ENCODE results near the gene ZNF398. TPM values are rescaled to one million over a fixed set of nuclear protein-coding genes. Genes with fewer than 3 reads are reported as not detected.
"Not testable (repeated sequence)": the region's sequence is repeated elsewhere in the genome, so short reads cannot be mapped to it uniquely, and the experiment has no call there.

Gene ZNF398
- total RNA-seq, 1 donor from 2014 or later, result 14.2 TPM

DNA sequence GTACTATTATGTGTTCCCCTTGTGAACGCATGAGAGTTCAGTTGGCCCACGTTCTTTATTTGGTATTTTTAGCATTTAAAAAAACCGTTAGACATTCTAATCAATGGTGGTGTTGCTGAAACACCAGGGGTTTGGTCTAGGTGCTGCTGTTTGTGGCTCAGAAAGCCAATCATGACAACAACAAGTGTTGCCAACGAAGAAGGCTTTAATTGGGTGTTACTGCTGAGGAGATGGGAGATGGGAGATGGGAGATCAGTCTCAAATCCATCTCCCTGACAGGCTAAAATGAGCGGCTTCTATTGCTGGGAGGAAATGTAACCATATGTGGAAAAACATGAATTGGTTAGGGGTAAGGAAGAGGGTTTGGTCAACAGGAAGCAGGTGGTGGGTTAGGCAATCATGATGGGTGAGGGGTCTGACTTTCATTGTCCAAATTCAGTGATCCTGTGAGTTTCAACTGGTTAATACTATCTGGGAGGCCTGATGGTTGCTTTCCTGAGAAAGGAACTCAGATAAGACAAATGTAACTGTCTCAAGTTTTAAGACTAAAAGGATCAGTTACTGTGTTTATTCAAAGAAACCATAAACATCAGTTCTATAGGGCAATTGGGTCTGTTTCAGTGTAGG lies 16.6 kb upstream of the ZNF398 start:
- no peaks in the 10 kb centered on the region for H3K27me3 ChIP-seq (ENCODE audit: control insufficient read depth, insufficient read depth, low read length)
- no peaks in the 10 kb centered on the region for H3K36me3 ChIP-seq (ENCODE audit: control insufficient read depth, insufficient read depth, low read length)
- H3K4me3 ChIP-seq (ENCODE audit: low read depth, low read length), result no peak overlapping the region
- TF ChIP-seq, protein P1, sequence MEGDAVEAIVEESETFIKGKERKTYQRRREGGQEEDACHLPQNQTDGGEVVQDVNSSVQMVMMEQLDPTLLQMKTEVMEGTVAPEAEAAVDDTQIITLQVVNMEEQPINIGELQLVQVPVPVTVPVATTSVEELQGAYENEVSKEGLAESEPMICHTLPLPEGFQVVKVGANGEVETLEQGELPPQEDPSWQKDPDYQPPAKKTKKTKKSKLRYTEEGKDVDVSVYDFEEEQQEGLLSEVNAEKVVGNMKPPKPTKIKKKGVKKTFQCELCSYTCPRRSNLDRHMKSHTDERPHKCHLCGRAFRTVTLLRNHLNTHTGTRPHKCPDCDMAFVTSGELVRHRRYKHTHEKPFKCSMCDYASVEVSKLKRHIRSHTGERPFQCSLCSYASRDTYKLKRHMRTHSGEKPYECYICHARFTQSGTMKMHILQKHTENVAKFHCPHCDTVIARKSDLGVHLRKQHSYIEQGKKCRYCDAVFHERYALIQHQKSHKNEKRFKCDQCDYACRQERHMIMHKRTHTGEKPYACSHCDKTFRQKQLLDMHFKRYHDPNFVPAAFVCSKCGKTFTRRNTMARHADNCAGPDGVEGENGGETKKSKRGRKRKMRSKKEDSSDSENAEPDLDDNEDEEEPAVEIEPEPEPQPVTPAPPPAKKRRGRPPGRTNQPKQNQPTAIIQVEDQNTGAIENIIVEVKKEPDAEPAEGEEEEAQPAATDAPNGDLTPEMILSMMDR (IDR thresholded peaks at IDR 0.05; ENCODE audit: insufficient read depth, low read length, poor library complexity, severe bottlenecking), result no peak
- DNase-seq (ENCODE audit: low read depth), result no peak

DNA sequence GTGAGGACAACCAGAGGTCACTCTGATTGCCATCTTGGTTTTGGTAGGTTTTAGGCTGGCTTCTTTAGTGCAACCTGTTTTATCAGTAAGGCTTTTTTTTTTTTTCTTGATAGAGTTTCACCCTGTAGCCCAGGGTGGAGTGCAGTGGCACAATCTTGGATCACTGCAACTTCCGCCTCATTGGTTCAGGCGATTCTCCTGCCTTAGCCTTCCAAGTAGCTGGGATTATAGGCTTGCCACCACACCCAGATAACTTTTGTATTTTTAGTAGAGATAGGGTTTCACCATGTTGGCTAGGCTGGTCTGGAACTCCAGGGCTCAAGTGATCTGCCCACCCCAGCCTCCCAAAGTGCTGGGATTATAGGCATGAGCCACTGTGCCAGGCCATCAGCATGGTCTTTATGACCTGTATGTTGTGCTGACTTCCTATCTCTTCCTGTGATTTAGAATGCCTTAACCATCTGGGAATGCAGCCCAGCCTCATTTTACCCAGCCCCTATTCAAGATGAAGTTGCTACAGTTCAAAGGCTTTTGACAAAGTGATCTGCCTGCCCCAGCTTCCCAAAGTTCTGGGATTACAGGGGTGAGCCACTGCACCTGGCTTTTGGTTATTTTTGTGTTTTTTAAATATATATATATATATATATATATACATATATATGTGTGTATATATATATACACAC lies 14.1 kb upstream of the ZNF398 start:
- TF ChIP-seq, protein P1 (IDR thresholded peaks at IDR 0.05; ENCODE audit: insufficient read depth, low read length, poor library complexity, severe bottlenecking), result no peak
- no peak for DNase-seq (ENCODE audit: low read depth)
- Histone ChIP-seq H3K4me3 (ENCODE audit: low read depth, low read length) (no peak overlapping the region), H3K27me3 (ENCODE audit: control insufficient read depth, insufficient read depth, low read length) (no peaks in the 10 kb centered on the region), H3K36me3 (ENCODE audit: control insufficient read depth, insufficient read depth, low read length) (no peaks in the 10 kb centered on the region)

DNA sequence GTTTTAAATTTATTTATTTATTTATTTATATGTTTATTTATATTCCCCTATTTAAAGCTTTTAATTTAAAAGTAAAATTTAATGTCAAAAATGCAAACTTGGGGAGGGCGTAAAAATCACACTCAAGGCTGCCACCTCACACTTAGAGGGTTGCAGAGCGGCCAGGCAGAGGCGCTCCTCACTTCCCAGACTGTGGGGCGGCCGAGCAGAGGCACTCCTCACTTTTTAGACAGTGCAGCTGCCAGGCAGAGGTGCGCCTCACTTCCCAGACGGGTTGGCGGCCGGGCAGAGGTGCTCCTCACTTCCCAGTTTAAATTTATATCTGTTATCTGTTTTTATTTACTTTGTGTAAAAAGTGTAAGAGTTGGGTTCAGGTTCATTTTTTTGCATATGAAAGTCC lies 11.1 kb upstream of the ZNF398 start:
- H3K27me3 ChIP-seq (ENCODE audit: control insufficient read depth, insufficient read depth, low read length), result no peaks in the 10 kb centered on the region
- TF ChIP-seq, protein P1 (IDR thresholded peaks at IDR 0.05; ENCODE audit: insufficient read depth, low read length, poor library complexity, severe bottlenecking), result no peak
- H3K4me3 ChIP-seq (ENCODE audit: low read depth, low read length), result no peak overlapping the region
- DNase-seq (ENCODE audit: low read depth), result no peak
- H3K36me3 ChIP-seq (ENCODE audit: control insufficient read depth, insufficient read depth, low read length), result no peaks in the 10 kb centered on the region

DNA sequence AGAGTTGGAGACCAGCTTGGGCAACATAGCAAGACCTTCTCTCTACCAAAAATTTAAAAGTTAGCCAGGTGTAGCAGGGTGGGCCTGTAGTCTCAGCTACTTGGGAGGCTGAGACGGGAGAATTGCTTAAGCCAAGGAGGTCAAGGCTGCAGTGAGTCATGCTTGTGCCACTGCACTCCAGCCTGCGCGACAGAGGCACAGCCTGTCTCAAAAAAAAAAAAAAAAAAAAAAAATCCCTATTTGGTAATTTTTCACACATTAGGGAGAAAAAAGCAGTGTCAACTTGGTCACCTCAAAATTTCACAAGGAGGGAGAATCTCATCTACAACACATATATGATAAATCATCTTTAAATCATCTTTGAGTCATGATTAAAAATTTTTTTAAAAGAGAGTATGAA lies 6.4 kb upstream of the ZNF398 start:
- TF ChIP-seq, protein P1 (IDR thresholded peaks at IDR 0.05; ENCODE audit: insufficient read depth, low read length, poor library complexity, severe bottlenecking), result no peak
- Histone ChIP-seq H3K4me3 (ENCODE audit: low read depth, low read length) (no peak overlapping the region), H3K36me3 (ENCODE audit: control insufficient read depth, insufficient read depth, low read length) (no peaks in the 10 kb centered on the region), H3K27me3 (ENCODE audit: control insufficient read depth, insufficient read depth, low read length) (no peaks in the 10 kb centered on the region)
- no peak for DNase-seq (ENCODE audit: low read depth)

DNA sequence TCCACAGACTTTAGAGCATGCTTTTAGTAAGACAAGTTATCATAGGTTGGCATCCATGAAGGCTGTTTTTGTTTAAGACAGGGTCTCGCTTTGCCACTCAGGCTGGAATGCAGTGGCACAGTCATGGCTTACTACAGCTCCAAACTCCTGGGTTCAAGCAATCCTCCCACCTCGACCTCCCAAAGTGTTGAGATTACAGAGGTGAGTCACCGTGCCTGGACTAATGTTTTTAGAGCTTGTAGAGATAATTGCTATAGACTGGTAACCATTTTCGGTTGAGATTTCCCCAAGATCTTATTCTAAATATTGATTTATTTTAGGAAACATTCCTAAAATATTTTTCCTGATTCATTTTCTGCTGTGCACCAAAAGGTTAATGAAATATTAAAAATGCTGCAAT lies 5.4 kb upstream of the ZNF398 start:
- Histone ChIP-seq H3K27me3 (ENCODE audit: control insufficient read depth, insufficient read depth, low read length) (no peaks in the 10 kb centered on the region), H3K36me3 (ENCODE audit: control insufficient read depth, insufficient read depth, low read length) (no peaks in the 10 kb centered on the region), H3K4me3 (ENCODE audit: low read depth, low read length) (no peak overlapping the region)
- no peak for DNase-seq (ENCODE audit: low read depth)
- TF ChIP-seq, protein P1 (IDR thresholded peaks at IDR 0.05; ENCODE audit: insufficient read depth, low read length, poor library complexity, severe bottlenecking), result no peak

DNA sequence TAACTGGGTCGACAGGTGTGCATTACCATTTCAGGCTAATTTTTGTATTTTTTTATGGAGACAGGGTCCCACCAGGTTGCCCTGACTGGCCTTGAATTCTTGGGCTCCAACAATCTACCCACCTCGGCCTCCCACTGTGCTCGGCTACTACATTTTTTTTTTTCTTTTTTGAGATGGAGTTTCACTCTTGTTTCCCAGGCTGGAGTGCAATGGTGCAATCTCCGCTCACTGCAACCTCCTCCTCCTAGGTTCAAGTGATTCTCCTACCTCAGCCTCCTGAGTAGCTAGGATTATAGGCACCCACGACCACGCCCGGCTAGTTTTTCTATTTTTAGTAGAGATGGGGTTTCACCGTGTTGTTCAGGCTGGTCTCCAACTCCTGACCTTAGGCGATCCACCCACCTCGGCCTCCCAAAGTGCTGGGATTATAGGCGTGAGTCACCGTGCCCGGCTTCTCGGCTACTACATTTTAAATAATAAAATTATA lies 2.8 kb upstream of the ZNF398 start:
- not testable (repeated sequence) for H3K36me3 ChIP-seq (ENCODE audit: control insufficient read depth, insufficient read depth, low read length); H3K27me3 ChIP-seq (ENCODE audit: control insufficient read depth, insufficient read depth, low read length); DNase-seq (ENCODE audit: low read depth); H3K4me3 ChIP-seq (ENCODE audit: low read depth, low read length)

Measured in kidney epithelial cell (primary cell).